GM04503 (cell line): ENCODE measurements around the gene HOXB7.

ENCODE experiments used
- DNase-seq: peaks from one replicate; pipeline ENCODE4 v3.0.0-alpha.2; 2012; ENCODE audit warnings: low read depth

Gene HOXB7

DNA sequence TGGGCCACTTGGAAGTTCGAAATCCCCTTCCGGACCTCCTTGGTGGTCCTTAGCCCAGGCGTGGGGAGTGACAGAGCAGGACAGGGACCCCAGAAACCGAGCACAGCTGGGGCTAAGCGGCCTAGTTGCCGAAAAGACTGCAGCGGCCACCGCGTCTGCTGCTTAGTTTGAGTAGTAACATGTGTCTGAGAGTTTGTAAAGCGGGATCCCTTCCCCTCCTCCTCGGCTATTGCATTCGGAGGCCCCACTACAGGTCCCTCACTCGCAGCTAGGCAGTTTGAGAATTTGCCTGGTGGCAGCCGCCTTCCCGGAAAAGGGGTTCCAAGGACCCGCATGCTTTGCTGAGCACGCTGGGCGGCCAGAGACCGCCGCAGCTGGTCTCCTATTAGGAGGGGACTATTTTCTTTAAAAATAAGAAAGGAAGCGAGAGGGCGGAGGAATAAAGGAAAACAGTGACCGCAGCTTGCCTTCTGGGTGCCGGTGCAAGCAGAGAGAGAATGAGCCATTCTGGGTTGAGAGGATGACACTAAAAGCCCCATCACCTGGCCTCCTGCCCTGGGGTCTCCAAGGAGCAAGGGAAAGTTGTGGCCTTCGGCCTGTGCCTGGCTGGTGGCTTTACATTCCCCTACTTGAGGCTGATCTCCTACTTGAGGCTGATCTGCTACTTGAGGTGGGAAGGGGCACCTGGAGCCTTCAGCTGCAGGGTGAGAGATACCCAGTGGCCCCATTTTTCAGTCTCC, 16.1 kb downstream of the HOXB7 start:
- no peak for DNase-seq

DNA sequence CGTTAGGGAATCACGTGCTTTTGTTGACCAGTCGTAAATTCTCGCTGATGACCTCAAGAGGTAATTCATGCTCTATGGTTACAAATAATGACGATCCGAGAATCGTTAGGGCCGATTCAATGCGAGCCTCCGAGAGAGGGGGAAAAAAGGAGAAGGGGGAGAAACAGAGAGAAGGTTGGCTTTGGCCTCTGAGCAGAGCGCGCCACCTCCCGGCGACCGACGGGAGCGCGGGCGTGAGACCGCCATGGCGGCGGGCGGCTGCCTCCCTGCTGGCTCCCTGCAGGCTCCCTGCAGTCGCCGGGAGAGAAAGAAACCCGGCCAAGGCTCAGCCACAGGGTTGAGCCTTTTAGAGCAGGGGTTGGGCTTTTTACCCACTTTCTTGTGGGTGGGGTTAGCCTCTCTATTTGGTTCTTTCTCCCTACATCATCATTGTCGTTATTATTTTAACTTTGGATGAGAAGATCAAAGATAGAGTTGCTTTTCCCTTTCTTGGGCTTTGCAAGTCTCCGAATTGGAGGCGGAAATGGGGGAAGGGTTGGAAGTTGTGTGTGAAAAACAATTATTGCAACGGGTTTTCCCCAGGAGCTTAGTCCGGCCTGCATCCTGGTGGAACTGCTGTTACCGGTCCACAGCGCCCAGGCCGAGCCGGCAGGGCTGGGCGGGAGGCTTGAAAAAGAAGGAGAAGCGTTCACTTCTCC, 16.8 kb downstream of the HOXB7 start:
- peak; percentile 85 for DNase-seq

DNA sequence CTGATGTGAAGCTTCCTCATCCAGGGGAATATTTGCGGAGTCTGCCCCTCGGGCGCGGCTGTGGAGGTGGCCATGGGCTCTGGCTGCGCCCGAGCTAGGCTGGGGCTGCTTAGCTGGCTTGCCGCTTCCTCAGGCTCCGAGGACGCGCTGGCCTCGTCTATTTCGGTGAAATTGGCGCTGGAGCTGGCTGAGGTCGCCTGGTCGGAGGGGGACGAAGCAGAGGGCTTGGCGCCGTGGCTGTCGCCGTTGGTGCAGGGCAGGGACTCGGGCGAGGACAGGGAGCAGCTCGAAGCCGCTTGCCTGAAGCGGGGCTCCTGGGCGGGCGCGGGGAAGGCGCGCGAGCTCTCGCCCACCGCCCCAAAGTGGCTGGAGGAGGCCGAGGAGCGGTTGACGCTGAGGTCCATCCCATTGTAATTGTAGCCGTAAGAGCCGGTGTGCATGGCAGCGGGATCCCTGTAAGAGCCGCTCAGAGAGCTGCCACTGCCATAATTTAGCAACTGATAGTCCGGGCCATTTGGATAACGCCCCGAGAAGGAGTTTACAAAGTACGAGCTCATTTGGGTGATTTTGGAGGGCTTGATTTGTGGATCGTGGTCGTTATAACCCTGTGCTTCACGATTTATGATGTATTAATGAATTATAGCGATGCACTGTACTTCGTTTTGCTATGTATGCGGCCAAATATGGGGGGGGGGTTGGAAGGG, 17.5 kb downstream of the HOXB7 start, which contains the start of gene HOXB5:
HOXB5 (minus strand) TSS at position 654 of the 704 bp plus-strand sequence; CDS start at position 557, 97 bp downstream.
- DNase-seq: no peak

DNA sequence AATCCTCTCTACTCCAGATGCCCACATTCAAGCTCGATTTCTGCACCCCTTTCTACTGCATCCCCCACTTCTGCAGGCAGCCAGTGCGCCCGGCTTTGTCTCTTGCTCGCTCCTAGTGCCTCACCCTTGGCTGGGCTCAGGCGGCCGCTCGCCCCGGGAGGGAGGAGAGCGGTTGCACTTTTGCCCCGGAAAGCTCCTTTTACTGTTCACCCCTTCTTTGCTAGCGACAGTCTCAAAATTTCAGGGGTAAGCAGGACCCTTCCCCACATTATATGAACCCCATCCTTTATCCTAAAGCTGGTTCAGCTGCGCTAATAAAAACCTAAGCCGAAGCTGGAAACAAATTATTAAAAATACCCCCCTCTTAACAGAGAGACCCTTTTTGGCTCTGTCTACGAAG, 18.2 kb downstream of the HOXB7 start:
- DNase-seq: no peak

DNA sequence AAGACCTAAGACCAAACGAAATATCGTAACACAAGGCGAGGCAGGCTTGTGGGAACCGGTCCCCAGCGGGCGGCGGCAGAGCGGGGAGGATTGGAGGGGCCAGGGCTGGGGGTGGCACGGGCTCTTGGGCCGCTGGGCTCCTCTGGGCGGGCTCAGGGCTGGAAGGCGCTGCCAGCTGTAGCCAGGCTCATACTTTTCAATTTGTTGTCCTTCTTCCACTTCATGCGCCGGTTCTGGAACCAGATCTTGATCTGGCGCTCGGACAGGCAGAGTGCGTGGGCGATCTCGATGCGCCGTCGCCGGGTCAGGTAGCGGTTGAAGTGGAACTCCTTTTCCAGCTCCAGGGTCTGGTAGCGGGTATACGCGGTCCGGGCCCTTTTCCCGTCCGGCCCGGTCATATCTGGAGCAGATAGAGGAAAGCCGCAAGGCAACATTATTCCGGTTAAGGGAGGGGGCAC, 18.7 kb downstream of the HOXB7 start:
- no peak for DNase-seq

DNA sequence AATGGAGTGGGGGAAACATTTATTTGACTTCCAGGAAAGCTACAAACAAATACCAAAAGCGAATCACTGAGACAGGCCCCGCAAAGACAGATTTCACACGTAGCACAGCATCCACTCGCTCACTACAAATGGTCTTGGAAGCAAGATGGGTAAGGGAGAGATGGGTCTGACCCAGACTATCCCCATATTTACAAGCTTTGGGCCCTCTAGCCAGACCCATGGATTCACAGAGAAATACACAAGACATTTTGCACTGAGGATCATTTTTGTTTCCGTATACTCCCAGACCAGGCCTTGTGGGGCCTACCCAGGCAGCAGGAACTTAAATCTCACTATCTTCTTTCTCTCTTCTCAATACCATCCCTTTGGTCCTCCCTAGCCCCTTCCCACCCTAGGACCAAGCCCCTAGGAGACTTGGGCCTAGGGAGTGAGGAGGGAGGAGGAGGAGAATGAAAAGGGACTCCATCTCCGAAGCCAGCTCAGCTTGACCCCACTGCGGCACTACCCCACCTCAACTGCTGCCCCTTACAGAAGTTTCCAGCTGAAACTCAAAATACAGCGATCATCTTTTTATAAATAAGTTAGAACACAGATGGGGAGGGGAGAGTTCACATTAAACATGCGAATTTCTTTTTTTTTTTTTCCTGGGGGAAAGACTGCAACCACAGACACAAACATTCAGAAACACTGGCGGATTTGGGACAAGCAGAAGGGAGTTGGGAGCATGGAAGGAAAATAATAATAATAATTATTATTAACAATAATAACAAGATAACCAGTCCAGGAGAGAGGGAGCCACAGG, 19.4 kb downstream of the HOXB7 start:
- DNase-seq: no peak

DNA sequence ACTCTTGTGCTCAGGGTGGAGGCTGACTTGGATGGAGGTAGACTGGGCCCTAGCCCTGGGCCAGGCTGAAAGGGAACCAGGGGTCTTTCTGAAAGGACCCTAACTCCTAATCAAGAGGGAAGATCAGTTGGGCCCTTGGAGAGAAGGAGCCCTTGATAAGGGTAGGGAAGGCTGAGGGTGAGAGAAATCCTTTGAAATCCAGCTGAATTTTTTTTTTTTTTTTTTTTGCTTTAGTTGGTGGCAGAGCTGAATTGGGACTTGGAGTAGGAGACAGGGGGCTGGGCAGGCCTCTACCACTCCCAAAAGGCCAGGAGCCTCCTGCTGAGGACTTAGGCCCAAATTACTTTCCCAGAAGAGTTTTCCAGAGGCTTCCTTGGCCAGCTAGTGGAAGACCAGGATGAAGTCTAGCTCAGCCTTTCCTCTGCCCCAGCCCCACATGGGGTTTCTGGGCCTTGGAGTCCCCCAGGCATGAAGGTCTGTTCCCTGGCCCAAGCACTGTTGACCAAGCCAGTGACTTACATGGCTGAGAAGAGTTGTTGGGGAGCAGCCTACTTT, 20.1 kb downstream of the HOXB7 start:
- no peak for DNase-seq

DNA sequence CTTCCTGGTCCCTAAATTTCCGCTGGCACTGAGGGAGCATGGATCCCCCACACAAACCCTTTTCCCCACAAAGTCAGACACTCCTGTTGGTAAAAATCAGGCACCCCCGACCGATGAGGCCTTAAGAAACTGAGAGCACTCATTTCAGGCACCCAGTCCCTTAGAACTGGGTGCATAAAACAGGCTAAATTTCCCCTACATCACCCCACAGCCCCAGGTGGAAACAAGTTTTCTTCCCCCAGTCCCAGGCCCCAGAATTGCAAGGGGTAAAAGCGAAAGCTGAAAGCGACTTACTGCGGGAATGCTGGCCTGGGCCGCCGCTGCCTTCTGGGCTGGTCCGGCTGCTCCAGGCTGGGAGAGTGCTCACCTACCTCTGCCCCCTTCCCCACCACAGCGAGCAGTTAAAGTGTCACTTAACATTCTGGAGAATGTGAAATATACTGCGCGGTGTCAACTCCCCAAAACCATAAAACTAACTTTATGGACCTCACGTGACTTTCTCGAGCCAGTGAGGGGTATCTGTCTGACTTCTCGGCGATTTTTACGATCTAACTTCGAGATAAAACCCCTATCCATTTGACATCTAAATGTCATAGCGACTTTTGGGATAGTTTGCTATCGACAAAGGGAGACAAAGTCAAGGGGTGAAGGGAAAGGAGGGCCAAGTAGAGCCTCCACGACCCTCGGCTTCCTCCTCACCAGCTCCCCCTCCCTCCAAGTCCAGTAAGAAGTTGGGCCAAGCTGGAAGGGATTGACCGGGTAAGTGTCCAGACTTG, 20.8 kb downstream of the HOXB7 start, which contains the start of gene HOXB3:
HOXB3 (minus strand) TSS at position 411 of the 776 bp plus-strand sequence. CDS start 37,767 bp downstream, outside the sequence.
- DNase-seq: peak; percentile 94

DNA sequence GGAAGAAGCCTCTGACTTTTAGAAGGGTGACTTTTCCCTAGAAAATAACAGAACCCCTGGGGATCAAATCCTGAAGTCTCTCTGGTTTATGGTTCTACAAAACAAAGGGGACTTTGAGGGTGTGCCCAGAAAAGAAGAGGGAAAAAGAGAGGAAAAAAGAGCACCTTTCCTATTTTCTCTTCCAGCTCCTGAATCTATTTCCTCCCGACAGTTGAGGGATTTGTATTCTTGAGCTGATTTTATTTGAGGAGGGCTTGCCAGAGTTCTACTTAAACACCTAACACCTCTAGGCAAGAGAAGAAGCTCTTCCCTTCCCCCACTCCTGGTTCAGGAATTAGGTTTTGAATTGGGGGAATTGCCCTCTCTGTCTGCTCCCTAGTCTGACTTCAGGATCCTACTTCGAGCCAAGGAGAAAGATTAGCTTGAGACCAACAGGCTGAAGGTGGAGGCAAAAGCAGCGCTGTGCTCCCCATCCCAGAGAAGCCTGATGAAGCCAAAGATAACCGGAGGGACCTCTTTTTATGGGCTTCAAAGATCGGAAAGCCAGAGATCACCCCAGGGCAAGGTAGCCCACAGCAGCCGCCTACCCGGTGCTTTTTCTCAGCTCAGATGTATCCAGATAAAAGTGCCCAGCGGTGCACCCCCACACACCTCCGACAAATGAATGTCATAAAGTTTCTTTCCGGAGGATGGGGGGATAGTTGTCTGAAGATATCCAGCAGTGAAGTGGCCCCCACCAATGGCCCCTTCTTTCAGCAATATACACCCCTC, 21.6 kb downstream of the HOXB7 start:
- no peak for DNase-seq

DNA sequence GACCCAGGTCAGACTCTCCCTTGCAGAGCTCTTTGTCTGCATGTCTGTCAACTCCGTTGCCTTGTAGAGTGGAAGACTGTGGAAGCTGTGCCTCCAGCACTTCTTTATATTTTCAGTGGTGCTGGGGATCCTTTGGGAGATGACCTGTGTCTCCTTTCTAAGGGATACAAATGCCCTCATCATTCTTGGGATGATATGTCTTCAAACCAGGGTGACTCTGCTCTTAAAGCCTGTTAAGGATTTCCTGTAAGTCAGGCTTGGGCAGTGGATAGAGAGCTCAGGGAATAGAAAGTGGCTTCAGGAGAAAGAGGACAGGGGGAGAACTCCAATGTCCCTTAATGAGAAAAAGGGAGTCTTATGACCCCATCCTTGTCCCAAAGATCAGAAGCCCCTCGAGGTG, 22.3 kb downstream of the HOXB7 start:
- no peak for DNase-seq

DNA sequence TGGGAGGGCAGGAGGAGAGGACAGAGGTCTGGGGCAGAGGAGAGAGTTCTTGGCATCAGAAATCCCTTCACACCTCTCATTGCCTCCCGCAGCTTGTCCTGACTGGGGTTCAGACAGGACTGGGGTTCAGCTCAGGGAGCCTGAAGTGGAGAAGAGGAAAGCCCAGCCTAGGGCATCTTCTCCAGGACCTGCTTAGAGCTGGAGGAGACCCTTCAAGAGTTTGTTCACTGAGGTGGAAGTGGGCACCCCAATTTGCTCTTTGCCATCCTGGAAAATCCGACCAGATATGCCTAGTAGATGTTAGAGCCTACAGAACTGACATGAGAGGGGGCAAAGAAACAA, 22.8 kb downstream of the HOXB7 start:
- no peak for DNase-seq

DNA sequence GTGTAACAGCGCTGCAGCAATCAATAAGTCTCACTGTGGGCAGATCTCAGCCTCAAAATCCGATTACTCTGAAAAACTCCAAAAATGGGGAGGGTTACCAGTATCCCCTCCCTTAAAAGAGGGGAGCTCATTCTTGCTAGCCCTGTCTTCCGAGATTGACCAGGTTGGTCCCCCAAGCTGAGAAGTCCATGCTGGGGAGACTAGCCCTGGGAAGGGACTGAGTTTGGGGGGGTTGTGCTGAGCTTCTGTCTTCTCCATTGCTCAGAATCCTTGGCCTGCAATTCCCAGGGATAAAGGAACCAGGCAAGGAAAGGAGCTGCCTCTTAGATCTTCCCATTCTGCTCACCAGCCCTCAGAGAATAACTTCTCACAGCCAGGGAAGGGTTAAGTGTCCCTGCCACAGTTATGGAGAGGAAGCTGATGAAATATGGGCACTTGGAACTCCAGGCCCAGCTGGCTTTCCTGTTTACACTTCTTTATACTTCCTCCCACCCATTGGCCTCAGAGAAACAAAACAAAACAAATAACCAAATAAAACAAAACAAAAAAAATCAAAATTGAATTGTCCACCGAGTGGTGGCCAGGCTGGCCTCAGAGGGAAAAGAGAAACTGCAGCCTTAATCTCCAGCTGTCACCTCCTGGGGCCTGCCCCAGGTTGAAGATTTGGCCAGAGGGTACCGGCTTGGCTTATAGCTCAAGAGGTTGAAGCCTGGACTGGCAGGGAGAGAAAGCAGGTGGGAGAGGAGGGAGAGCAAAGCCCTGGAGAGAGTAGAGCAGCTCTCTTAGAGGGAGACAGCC, 23.3 kb downstream of the HOXB7 start:
- DNase-seq: no peak

DNA sequence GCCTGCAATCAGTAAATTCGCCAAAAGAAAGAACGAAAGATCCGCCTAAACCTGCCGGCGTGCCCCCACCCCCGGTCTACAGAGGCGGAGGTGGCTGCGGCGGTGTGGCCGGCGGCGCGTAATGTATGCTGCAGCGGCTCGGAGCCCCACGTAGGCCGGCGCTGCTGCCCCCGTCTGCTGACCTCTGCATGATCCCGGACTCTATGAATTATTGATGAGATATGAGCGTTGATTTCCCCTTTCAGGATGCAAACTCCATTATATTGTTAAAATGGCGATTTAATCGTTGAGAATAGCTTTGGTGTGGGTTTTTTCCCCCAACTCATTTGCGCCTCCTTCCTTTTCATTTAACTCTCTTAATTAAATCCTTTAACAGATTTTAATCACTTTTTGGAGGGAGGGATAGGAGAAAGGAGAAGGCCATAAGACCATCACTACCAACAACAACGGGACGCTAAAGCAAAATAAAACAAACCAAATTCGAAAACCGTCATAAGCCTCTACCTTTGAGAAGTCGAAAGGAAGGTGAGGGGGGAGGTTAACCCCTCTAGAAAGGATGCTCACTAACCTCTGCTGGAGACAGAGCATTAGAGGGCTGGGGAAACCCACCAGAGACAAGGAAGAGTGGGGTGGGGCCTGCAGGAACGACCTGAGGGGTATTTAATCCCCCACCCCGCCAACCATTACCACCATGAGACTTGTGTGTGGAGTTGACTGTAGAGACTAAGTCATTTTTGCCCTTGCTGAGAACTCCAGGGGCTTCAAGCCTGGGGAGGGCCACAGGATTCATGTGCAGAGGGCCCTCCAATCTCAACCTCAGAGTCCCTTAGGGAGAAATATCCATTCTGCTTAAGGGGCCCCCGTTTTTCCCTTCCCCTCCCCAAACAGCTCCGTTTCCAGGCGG, 24.2 kb downstream of the HOXB7 start:
- DNase-seq: no peak

DNA sequence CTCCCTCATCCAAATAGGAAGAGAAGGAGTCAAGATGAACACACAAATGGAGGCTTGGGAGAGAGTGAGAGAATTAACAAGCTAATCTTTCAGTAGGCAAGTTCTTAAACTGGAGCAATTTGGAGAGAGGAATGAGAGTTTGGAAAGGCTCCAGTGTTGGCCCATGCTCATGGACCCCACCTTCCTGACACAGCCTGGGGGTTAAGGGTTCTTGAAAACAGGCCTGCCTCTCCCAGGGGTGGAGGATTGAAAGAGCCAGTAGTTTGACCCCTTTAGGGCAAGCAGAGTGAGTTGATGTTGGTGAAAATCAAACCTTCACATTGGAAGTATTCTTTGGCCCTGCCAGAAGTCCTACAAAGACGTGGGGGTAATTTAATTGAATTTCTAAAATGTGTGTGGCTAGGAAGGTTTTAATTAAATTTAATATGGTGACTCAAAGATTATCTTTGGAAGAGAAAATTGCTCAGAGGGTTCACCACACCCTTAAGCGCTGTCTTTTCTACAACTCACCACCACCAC, 26.5 kb downstream of the HOXB7 start:
- no peak for DNase-seq

DNA sequence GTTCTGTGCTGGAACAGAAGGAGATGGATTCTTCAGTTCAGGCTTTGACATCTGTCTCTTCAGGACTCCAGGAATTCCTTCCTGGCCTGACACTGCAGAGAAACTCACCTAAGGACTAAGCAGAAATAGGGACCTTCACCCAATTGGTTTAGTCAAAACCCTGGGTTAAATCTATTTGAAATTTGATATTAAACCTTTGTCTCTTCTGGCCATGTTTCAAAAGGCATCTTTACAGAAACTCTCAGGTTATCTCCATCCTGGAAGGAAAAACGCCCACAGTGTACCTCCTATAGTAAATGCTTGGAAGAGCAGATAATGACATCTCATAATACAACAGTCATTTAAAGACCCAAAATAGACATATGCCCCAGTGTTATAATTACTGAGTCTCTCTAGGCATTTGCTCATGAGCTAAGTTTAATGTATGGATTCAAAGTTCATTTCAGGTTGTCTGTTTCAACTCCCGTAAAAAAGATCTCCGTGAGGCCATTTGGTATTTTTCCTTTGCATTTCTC, 27.1 kb downstream of the HOXB7 start:
- no peak for DNase-seq

DNA sequence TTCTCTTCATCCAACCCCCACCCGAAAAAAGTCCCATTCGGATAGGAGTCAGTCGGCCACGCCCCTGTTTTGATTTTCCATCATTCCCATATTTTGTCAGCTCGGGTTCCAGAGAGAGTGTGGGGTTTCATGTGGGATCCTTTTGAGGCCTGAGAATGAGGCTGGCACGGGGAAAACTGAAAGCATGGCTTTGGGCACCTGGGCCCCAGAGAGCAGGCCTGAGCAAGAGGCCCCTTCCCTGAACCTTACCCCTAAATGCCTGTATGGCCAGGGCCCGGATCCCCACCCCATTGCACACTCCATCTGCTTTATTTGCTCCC, 28.1 kb downstream of the HOXB7 start:
- no peak for DNase-seq

DNA sequence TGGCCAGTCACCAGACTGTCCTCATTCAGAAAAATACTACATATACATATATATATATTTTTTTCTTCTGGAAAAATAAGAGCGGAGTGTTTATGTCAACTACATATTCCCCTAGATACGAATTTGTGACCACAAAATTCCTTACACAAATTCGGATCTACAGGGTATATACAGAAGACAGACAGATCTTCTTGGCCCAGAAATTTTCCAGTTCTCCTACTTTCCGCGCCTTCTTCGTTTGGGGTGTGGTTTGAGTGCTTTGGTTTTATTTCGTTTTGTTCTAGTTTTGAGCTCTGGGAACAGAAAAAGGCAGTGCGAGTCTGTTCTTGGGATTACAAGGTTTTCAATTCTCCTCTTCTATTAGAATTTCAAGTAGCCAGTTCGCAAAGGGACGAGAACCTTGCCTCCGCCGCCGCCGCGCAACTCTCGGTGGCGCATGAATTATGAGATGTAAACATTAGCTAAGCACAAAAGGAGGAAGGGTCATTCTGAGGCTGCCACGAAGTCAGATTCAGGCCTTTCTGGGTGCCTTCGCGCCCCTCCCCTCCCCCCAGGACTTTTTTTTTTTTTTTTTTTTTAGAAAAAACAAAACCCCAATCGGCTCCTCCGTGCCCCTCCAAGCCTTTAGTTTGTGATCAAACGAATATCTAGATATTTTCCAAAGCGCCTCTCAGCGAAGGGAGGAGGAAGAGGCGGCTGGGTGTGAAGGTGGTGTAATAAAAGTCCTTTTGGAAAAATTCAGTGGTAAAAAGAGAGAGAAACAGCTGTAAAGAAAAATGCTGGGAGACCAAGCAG, 30.9 kb downstream of the HOXB7 start:
- no peak for DNase-seq
